A549 (cell line): ENCODE results near the gene IRF5. TPM values are rescaled to one million over a fixed set of nuclear protein-coding genes. Genes with fewer than 3 reads are reported as not detected.

Experiments
- ATAC-seq, 2 experiments: fragments of 200-7000 bp in 1 of 2; fragments of >200 bp in 1 of 2; cut with Nextera tagmentation in 1 of 2; cut with Tn5 transposase in 1 of 2; 3 replicates each; pipeline versions ENCODE4 v1.8.0 to v1.9.1; 2018 to 2020; ENCODE audit warnings: mild to moderate bottlenecking in 1 of 2, moderate library complexity in 1 of 2
- CTCF ChIA-PET: fragments of 300-600 bp; sonication (Branson Sonifier 250); formaldehyde crosslinking; extraction: SDS; loops from one replicate; lab custom pipeline; 2021; ENCODE audit warnings: antibody characterized with exemption, inconsistent platforms; lab: Yijun Ruan, JAX
- POLR2A ChIA-PET: fragments of 350-600 bp; formaldehyde crosslinking; extraction: SDS; loops from one replicate; lab custom pipeline; 2021; ENCODE audit warnings: antibody characterized with exemption, inconsistent platforms; lab: Yijun Ruan, JAX
- DNase-seq, 2 experiments: peaks; one replicate each; pipeline versions ENCODE4 v3.0.0 to v3.0.0-alpha.2; 2011 to 2016; ENCODE audit warnings: low read depth in 1 of 2, low spot score in 1 of 2
- FAIRE-seq: peaks from 2 replicates; lab custom pipeline; 2011; peaks lifted over from hg19 to GRCh38; lab: Jason Lieb, UNC
- H3K27ac ChIP-seq, 2 experiments: fragments of >200 bp; sonication (Bioruptor Twin); formaldehyde crosslinking; 3 replicates each; pipeline ENCODE4 v1.5.1; 2016 to 2017
- H3K4me1 ChIP-seq: fragments of >200 bp; sonication (Bioruptor Twin); formaldehyde crosslinking; 3 replicates; pipeline ENCODE4 v1.6.1; 2016
- H3K4me2 ChIP-seq: fragments of >200 bp; sonication (Bioruptor Twin); formaldehyde crosslinking; 3 replicates; pipeline ENCODE4 v1.6.1; 2016
- H3K4me3 ChIP-seq: fragments of >200 bp; sonication (Bioruptor Twin); formaldehyde crosslinking; 3 replicates; pipeline ENCODE4 v1.5.1; 2016
- H3K9me3 ChIP-seq: fragments of >200 bp; sonication (Bioruptor Twin); formaldehyde crosslinking; 3 replicates; pipeline ENCODE4 v1.6.1; 2016
- CBX2 ChIP-seq: fragments of 200-600 bp; sonication (generic); IDR thresholded peaks from 2 replicates; pipeline ENCODE4 v1.6.1; 2016; ENCODE audit warnings: low read depth, mild to moderate bottlenecking, borderline replicate concordance
- CHD2 ChIP-seq: fragments of 150-350 bp; IDR thresholded peaks from 2 replicates; pipeline ENCODE4 v1.6.1; 2014; ENCODE audit warnings: low read length; ENCODE audit not compliant: partially characterized antibody
- CHD4 ChIP-seq: fragments of 200-600 bp; sonication (generic); IDR thresholded peaks from 2 replicates; pipeline ENCODE4 v1.6.1; 2016; ENCODE audit warnings: antibody characterized with exemption, mild to moderate bottlenecking, borderline replicate concordance
- EHF ChIP-seq: fragments of 250-450 bp; sonication (Bioruptor Pico); IDR thresholded peaks from 2 replicates; pipeline ENCODE4 v1.5.0; 2020; ENCODE audit warnings: mild to moderate bottlenecking
- EP300 ChIP-seq, 2 experiments: fragments of >200 bp; sonication (Bioruptor Twin); formaldehyde crosslinking; IDR thresholded peaks; 2 replicates in 1 of 2; 3 replicates in 1 of 2; pipeline ENCODE4 v1.6.1; 2016 to 2017
- FOSB ChIP-seq: fragments of 250-450 bp; sonication (Bioruptor Pico); IDR thresholded peaks from 2 replicates; pipeline ENCODE4 v1.5.0; 2020; ENCODE audit warnings: mild to moderate bottlenecking, moderate library complexity
- HMGXB4 ChIP-seq: fragments of 250-450 bp; sonication (Bioruptor Pico); IDR thresholded peaks from 2 replicates; pipeline ENCODE4 v1.5.0; 2021; ENCODE audit warnings: mild to moderate bottlenecking, moderate library complexity, borderline replicate concordance
- MYC ChIP-seq: IDR thresholded peaks from 2 replicates; pipeline ENCODE4 v1.6.1; 2012; ENCODE audit warnings: mild to moderate bottlenecking, inconsistent platforms, low read length, improper control_type of control experiment, borderline replicate concordance
- NPAS2 ChIP-seq: fragments of 250-450 bp; sonication (Bioruptor Pico); IDR thresholded peaks from 2 replicates; pipeline ENCODE4 v1.8.0; 2022; ENCODE audit warnings: mild to moderate bottlenecking, moderate library complexity, borderline replicate concordance
- PHF8 ChIP-seq: fragments of 200-600 bp; sonication (generic); IDR thresholded peaks from 2 replicates; pipeline ENCODE4 v1.6.1; 2016; ENCODE audit warnings: low read depth, mild to moderate bottlenecking, antibody characterized with exemption, moderate library complexity, borderline replicate concordance
- RAD21 ChIP-seq, 2 experiments: fragments of >200 bp in 1 of 2; sonication (Bioruptor Twin) in 1 of 2; formaldehyde crosslinking in 1 of 2; IDR thresholded peaks in 1 of 2; conservative IDR thresholded peaks in 1 of 2; 2 replicates in 1 of 2; 3 replicates in 1 of 2; pipeline ENCODE4 v1.6.1; 2012 to 2018; ENCODE audit warnings: inconsistent platforms in 1 of 2
- ZNF302 ChIP-seq: fragments of 250-450 bp; sonication (Bioruptor Pico); IDR thresholded peaks from 2 replicates; pipeline ENCODE4 v1.9.0; 2021; ENCODE audit warnings: inconsistent platforms, mild to moderate bottlenecking, moderate library complexity
- ZSCAN20 ChIP-seq: fragments of 250-450 bp; sonication (Bioruptor Pico); IDR thresholded peaks from 2 replicates; pipeline ENCODE4 v1.8.0; 2022; ENCODE audit warnings: mild to moderate bottlenecking, moderate library complexity
- WGBS: methylation state at CpG from one replicate; pipeline ENCODE4 v1.1.6; 2017; ENCODE audit errors: missing lambda C conversion rate; 5-methylcytosine and 5-hydroxymethylcytosine counted together
- polyA plus RNA-seq, 4 experiments: library from polyadenylated mRNA; depleted of rRNA in 3 of 4; stranded (reverse); fragments of >200 nt; fragmentation: RNase III in 1 of 4; extraction: RNeasy Plus Mini Kit Qiagen cat#74134 plus additional on column Dnase treatment in 1 of 4; gene quantifications; 2 replicates in 3 of 4; 3 replicates in 1 of 4; pipeline ENCODE4 v1.2.3, GENCODE V29; 2011 to 2017
- TF ChIP-seq, protein P1 (sequence below): fragments of >200 bp; sonication (Bioruptor Twin); formaldehyde crosslinking; IDR thresholded peaks from 2 replicates; pipeline ENCODE4 v1.6.1; 2016
- TF ChIP-seq, protein P2 (sequence below): fragments of 200-600 bp; sonication (generic); IDR thresholded peaks from 2 replicates; pipeline ENCODE4 v1.6.1; 2016; ENCODE audit warnings: antibody characterized with exemption, mild to moderate bottlenecking, moderate library complexity

The IRF5 gene
- polyA plus RNA-seq, 2 of the 4 experiments (the other 2 are of a cell fraction): 5.5 to 8.7 TPM

GRCh38 chr7:128919881-128920799 is 17.6 kb upstream of the IRF5 start:
- Histone ChIP-seq H3K4me2 (no peak overlapping the region), H3K9me3 (no peaks in the 10 kb centered on the region), H3K4me1 (no peaks in the 10 kb centered on the region), H3K4me3 (no peak overlapping the region), H3K27ac (no peak overlapping the region)
- ATAC-seq (peak in 1 of 2 experiments; percentile 4; a peak in 1 of 6 replicates), DNase-seq (no peak), FAIRE-seq (no peak)
- CTCF ChIA-PET: interaction anchor here (0.9 to 3.1 kb wide), 2 partner anchors 36 to 552 kb away, joined by 3 to 10 read pairs; no protein-coding TSS in a partner anchor
- 65% methylated on average over 14 of the region's 14 CpGs for WGBS
- POLR2A ChIA-PET: no interaction called here
- TF ChIP-seq PHF8 (no peak), HMGXB4 (CRISPR knock-in tag) (no peak), CHD2 (no peak), RAD21 (conservative IDR thresholded peaks at IDR 0.05 in 1 of 2, IDR thresholded peaks at IDR 0.05 in 1 of 2) (no peak), ZSCAN20 (no peak), CBX2 (no peak), NPAS2 (CRISPR knock-in tag) (no peak), EHF (CRISPR knock-in tag) (no peak), CHD4 (no peak), FOSB (no peak)
- TF ChIP-seq, protein P1, sequence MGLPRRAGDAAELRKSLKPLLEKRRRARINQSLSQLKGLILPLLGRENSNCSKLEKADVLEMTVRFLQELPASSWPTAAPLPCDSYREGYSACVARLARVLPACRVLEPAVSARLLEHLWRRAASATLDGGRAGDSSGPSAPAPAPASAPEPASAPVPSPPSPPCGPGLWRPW: no peak
- TF ChIP-seq, protein P2, sequence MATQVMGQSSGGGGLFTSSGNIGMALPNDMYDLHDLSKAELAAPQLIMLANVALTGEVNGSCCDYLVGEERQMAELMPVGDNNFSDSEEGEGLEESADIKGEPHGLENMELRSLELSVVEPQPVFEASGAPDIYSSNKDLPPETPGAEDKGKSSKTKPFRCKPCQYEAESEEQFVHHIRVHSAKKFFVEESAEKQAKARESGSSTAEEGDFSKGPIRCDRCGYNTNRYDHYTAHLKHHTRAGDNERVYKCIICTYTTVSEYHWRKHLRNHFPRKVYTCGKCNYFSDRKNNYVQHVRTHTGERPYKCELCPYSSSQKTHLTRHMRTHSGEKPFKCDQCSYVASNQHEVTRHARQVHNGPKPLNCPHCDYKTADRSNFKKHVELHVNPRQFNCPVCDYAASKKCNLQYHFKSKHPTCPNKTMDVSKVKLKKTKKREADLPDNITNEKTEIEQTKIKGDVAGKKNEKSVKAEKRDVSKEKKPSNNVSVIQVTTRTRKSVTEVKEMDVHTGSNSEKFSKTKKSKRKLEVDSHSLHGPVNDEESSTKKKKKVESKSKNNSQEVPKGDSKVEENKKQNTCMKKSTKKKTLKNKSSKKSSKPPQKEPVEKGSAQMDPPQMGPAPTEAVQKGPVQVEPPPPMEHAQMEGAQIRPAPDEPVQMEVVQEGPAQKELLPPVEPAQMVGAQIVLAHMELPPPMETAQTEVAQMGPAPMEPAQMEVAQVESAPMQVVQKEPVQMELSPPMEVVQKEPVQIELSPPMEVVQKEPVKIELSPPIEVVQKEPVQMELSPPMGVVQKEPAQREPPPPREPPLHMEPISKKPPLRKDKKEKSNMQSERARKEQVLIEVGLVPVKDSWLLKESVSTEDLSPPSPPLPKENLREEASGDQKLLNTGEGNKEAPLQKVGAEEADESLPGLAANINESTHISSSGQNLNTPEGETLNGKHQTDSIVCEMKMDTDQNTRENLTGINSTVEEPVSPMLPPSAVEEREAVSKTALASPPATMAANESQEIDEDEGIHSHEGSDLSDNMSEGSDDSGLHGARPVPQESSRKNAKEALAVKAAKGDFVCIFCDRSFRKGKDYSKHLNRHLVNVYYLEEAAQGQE: no peak

GRCh38 chr7:128920913-128921582 is 16.7 kb upstream of the IRF5 start:
- Histone ChIP-seq H3K9me3 (no peaks in the 10 kb centered on the region), H3K4me2 (no peak overlapping the region), H3K27ac (no peak overlapping the region), H3K4me3 (no peak overlapping the region), H3K4me1 (no peaks in the 10 kb centered on the region)
- TF ChIP-seq MYC (no peak), EP300 (IDR thresholded peaks at IDR 0.05) (no peak), ZNF302 (CRISPR knock-in tag) (no peak)
- CTCF ChIA-PET: interaction anchor here (2.7 to 3.1 kb wide), 2 partner anchors 37 to 170 kb away, joined by 7 to 10 read pairs; no protein-coding TSS in a partner anchor
- DNase-seq (no peak), FAIRE-seq (no peak), ATAC-seq (no peak)
- POLR2A ChIA-PET: no interaction called here
- 42% methylated on average over 13 of the region's 13 CpGs for WGBS
